Panc1 (cell line): Measurements from ENCODE around the gene RND1. TPM values are rescaled to one million over a fixed set of nuclear protein-coding genes. Genes with fewer than 3 reads are reported as not detected.

ENCODE experiments used
- ATAC-seq: fragments of 200-7000 bp; cut with Tn5 transposase; 2 replicates; pipeline ENCODE4 v1.9.1; 2020; ENCODE audit warnings: mild to moderate bottlenecking, moderate library complexity
- BruUV-seq: library from RNA; stranded (reverse); fragments of 400-500 nt; replicated peaks from 2 replicates; lab custom pipeline; 2021; lab: Mats Ljungman, UMichigan
- CTCF ChIA-PET: fragments of 300-600 bp; sonication (Branson Sonifier 250); formaldehyde crosslinking; loops from one replicate; lab custom pipeline; 2022; ENCODE audit warnings: antibody characterized with exemption; lab: Charles Lee
- POLR2A ChIA-PET: fragments of 300-600 bp; sonication (Branson Sonifier 250); formaldehyde crosslinking; loops from one replicate; lab custom pipeline; 2022; ENCODE audit warnings: antibody characterized with exemption; lab: Charles Lee
- DNase-seq: peaks from one replicate; pipeline ENCODE4 v3.0.0-alpha.2; 2010; ENCODE audit warnings: low read depth, low spot score
- H3K27ac ChIP-seq: 2 replicates; pipeline ENCODE4 v1.5.1; 2011; ENCODE audit warnings: mild to moderate bottlenecking, low read length, inconsistent platforms
- H3K27me3 ChIP-seq: fragments of 200-500 bp; sonication (Bioruptor generic); 2 replicates; pipeline ENCODE4 v1.6.0; 2014; ENCODE audit warnings: low read length, inconsistent platforms; ENCODE audit not compliant: control insufficient read depth, insufficient read depth
- H3K36me3 ChIP-seq: fragments of 200-500 bp; sonication (Bioruptor generic); 2 replicates; pipeline ENCODE4 v1.5.1; 2014; ENCODE audit warnings: inconsistent platforms, mild to moderate bottlenecking, low read length, moderate library complexity; ENCODE audit not compliant: control insufficient read depth, insufficient read depth
- H3K4me1 ChIP-seq: 2 replicates; pipeline ENCODE4 v1.5.1; 2011; ENCODE audit warnings: inconsistent platforms, mild to moderate bottlenecking, low read length, moderate library complexity; ENCODE audit not compliant: control insufficient read depth, insufficient read depth
- H3K4me3 ChIP-seq, 2 experiments: 2 replicates each; pipeline ENCODE4 v1.5.1; 2011 to 2012; ENCODE audit warnings: low read depth in 2 of 2, low read length in 2 of 2, mild to moderate bottlenecking in 2 of 2, inconsistent platforms in 1 of 2, moderate library complexity in 1 of 2
- H3K9me3 ChIP-seq: fragments of 200-500 bp; sonication (Bioruptor generic); 2 replicates; pipeline ENCODE4 v1.5.1; 2014; ENCODE audit warnings: low read depth, mild to moderate bottlenecking, inconsistent platforms, low read length, moderate library complexity; ENCODE audit not compliant: control insufficient read depth, insufficient read depth
- POLR2AphosphoS5 ChIP-seq: IDR thresholded peaks from 2 replicates; pipeline ENCODE4 v1.6.1; 2012; ENCODE audit warnings: mild to moderate bottlenecking, low read depth, low read length, moderate library complexity
- SIN3A ChIP-seq: IDR thresholded peaks from 2 replicates; pipeline ENCODE4 v1.6.1; 2012; ENCODE audit warnings: low read depth, mild to moderate bottlenecking, low read length, moderate library complexity, borderline replicate concordance; ENCODE audit not compliant: insufficient read depth
- TCF7L2 ChIP-seq: IDR thresholded peaks from 2 replicates; pipeline ENCODE4 v1.6.1; 2011; ENCODE audit warnings: mild to moderate bottlenecking, low read depth, low read length, inconsistent platforms
- in situ Hi-C: cut with HindIII; loops from 2 replicates; pipeline ENCODE4 v1.10.0; 2016; ENCODE audit warnings: low sequenced_read_pairs, low pct_unique_long_range_greater_than_20kb
- intact Hi-C: fragments of 100-400 bp; cut with micrococcal nuclease; formaldehyde crosslinking; loops from one replicate; pipeline ENCODE4 v1.10.0; 2022; ENCODE audit not compliant: unreplicated experiment
- total RNA-seq: library from RNA; stranded (reverse); gene quantifications from one replicate; pipeline ENCODE4 v1.2.1, GENCODE V29; 2021; ENCODE audit not compliant: unreplicated experiment
- TF ChIP-seq, protein P1 (sequence below): fragments of 450-650 bp; IDR thresholded peaks from 2 replicates; pipeline ENCODE4 v1.5.1; 2017; ENCODE audit warnings: mild to moderate bottlenecking
- TF ChIP-seq, protein P2 (sequence below), 2 experiments: IDR thresholded peaks; 2 replicates each; pipeline ENCODE4 v1.6.1; 2011 to 2012; ENCODE audit warnings: low read depth in 2 of 2, control low read depth in 1 of 2, low read length in 1 of 2, mild to moderate bottlenecking in 1 of 2, moderate library complexity in 1 of 2; ENCODE audit not compliant: insufficient read depth in 1 of 2

Gene RND1
- total RNA-seq, 1 experiment from 2014 or later, result 0.44 TPM

DNA sequence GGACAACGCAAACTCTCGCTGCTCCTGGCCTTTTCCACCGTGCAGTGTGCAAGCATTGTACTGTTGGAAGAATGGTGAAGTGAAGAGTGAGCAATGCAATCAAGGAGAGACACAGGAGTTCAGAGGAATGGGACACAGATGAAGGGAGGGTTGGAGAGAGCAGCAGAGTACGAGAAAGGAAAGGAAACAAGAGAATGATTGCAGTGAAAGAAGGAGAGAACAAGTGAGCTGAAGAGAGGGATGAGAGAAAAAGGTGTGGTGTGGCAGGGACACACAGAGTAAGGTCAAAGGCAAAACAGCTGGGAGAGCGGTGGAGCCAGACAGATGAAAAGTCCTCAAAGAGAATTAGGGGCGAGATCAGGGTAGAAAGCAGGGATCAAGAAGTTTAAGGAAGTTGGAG is 34.4 kb downstream of the RND1 start:
- in situ Hi-C loops, result no loop called here
- POLR2A ChIA-PET, result no interaction called here
- TF ChIP-seq, protein P1, sequence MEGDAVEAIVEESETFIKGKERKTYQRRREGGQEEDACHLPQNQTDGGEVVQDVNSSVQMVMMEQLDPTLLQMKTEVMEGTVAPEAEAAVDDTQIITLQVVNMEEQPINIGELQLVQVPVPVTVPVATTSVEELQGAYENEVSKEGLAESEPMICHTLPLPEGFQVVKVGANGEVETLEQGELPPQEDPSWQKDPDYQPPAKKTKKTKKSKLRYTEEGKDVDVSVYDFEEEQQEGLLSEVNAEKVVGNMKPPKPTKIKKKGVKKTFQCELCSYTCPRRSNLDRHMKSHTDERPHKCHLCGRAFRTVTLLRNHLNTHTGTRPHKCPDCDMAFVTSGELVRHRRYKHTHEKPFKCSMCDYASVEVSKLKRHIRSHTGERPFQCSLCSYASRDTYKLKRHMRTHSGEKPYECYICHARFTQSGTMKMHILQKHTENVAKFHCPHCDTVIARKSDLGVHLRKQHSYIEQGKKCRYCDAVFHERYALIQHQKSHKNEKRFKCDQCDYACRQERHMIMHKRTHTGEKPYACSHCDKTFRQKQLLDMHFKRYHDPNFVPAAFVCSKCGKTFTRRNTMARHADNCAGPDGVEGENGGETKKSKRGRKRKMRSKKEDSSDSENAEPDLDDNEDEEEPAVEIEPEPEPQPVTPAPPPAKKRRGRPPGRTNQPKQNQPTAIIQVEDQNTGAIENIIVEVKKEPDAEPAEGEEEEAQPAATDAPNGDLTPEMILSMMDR, result no peak
- TF ChIP-seq TCF7L2, result no peak
- TF ChIP-seq SIN3A, result no peak
- TF ChIP-seq, protein P2, sequence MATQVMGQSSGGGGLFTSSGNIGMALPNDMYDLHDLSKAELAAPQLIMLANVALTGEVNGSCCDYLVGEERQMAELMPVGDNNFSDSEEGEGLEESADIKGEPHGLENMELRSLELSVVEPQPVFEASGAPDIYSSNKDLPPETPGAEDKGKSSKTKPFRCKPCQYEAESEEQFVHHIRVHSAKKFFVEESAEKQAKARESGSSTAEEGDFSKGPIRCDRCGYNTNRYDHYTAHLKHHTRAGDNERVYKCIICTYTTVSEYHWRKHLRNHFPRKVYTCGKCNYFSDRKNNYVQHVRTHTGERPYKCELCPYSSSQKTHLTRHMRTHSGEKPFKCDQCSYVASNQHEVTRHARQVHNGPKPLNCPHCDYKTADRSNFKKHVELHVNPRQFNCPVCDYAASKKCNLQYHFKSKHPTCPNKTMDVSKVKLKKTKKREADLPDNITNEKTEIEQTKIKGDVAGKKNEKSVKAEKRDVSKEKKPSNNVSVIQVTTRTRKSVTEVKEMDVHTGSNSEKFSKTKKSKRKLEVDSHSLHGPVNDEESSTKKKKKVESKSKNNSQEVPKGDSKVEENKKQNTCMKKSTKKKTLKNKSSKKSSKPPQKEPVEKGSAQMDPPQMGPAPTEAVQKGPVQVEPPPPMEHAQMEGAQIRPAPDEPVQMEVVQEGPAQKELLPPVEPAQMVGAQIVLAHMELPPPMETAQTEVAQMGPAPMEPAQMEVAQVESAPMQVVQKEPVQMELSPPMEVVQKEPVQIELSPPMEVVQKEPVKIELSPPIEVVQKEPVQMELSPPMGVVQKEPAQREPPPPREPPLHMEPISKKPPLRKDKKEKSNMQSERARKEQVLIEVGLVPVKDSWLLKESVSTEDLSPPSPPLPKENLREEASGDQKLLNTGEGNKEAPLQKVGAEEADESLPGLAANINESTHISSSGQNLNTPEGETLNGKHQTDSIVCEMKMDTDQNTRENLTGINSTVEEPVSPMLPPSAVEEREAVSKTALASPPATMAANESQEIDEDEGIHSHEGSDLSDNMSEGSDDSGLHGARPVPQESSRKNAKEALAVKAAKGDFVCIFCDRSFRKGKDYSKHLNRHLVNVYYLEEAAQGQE (IDR thresholded peaks at IDR 0.05; ENCODE audit: insufficient read depth in 1 of 2, low read depth in 2 of 2, low read length in 1 of 2), result no peak
- no peak for TF ChIP-seq POLR2AphosphoS5

DNA sequence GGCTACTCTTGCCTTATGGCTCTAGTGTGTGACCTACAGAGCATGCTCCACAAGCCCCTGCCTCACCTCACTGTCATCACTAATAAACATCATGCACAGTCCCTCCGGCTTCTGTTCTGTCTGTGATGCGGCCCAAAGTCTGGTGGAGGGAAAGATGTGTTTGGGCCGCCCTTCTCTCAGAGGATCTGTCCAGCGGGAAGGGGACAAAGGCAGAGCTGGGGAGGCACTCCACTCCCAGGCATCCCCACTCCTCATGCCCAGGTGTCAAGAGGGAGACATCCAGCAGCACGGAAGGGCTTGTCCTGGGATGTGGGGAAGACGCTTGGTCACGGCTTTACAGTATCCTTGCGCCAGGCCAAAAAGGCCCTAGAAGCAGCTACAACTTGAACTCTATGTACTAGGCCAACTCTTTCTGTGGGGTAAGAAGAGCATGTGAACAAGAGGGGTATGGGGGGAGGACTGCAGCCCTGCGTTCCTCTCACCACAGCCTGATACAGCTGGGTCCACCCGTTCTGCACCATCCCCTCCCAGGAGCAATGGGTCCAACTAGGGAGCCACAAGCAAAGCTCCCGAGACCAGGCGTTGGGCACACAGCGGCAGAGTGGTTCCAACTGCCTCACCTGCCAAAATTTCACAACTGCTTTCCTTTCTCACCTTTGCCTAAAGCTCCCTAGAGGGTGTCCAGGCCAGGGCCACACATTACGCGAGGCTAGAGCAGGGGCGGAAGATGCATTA is 36.7 kb downstream of the RND1 start:
- DNase-seq (no peak), ATAC-seq (no peak)
- Histone ChIP-seq H3K9me3 (no peaks in the 10 kb centered on the region), H3K27ac (no peak overlapping the region), H3K27me3 (no peaks in the 10 kb centered on the region), H3K36me3 (peaks cover 27% of the 10 kb centered on the region), H3K4me3 (no peak overlapping the region), H3K4me1 (no peaks in the 10 kb centered on the region)
- ChIA-PET POLR2A (no interaction called here), CTCF (interaction anchor here (1.6 kb wide), 1 partner anchor 62 kb away, joined by 4 read pairs; no protein-coding TSS in a partner anchor)
- in situ Hi-C loops (no loop called here), intact Hi-C loops (no loop called here)
- BruUV-seq, result no TSS peak
- TF ChIP-seq TCF7L2 (no peak), POLR2AphosphoS5 (no peak), SIN3A (no peak)
- TF ChIP-seq, protein P1, result no peak
- TF ChIP-seq, protein P2 (IDR thresholded peaks at IDR 0.05; ENCODE audit: insufficient read depth in 1 of 2, low read depth in 2 of 2, low read length in 1 of 2), result no peak

More for the DNA sequence above, 34.4 kb downstream of the RND1 start:
- CTCF ChIA-PET, result interaction anchor here (0.6 kb wide), 1 partner anchor 19 kb away, joined by 3 read pairs; no protein-coding TSS in a partner anchor
- no peak overlapping the region for H3K27ac ChIP-seq
- H3K4me1 ChIP-seq, result no peaks in the 10 kb centered on the region
- no peak for DNase-seq
- H3K27me3 ChIP-seq, result no peaks in the 10 kb centered on the region
- intact Hi-C loops, result no loop called here
- no peak overlapping the region for H3K4me3 ChIP-seq
- no TSS peak for BruUV-seq
- ATAC-seq, result no peak
- H3K36me3 ChIP-seq, result peaks cover 32% of the 10 kb centered on the region
- no peaks in the 10 kb centered on the region for H3K9me3 ChIP-seq
